ENCODE measurements around the gene KSR1. TPM values are rescaled to one million over a fixed set of nuclear protein-coding genes. Genes with fewer than 3 reads are reported as not detected.

The KSR1 gene
- total RNA-seq, 1 experiment from 2014 or later: 4.5 TPM

GRCh38 chr17:27622986-27623385, 166.7 kb downstream of the KSR1 start:
- no peaks in the 10 kb centered on the region for H3K36me3 Mint-ChIP-seq (ENCODE audit: insufficient read depth, unreplicated experiment)
- no peaks in the 10 kb centered on the region for H3K4me1 Mint-ChIP-seq (ENCODE audit: low read depth, unreplicated experiment)
- BruUV-seq (replicated peaks): no TSS peak
- DNase-seq: no peak
- H3K9me3 Mint-ChIP-seq (ENCODE audit: low read depth, unreplicated experiment): no peaks in the 10 kb centered on the region
- no peak for TF ChIP-seq CTCF (IDR thresholded peaks at IDR 0.05; ENCODE audit: unreplicated experiment)
- intact Hi-C loops (cut with micrococcal nuclease; ENCODE audit: unreplicated experiment): no loop called here
- no peaks in the 10 kb centered on the region for H3K27me3 Mint-ChIP-seq (ENCODE audit: unreplicated experiment)
- CTCF ChIA-PET: no interaction called here
- no peak overlapping the region for H3K4me3 Mint-ChIP-seq (ENCODE audit: low read depth, unreplicated experiment)
- no peak overlapping the region for H3K27ac Mint-ChIP-seq (ENCODE audit: unreplicated experiment)

- no TSS peak for BruUV-seq (replicated peaks)
- Mint-ChIP-seq H3K4me3 (ENCODE audit: low read depth, unreplicated experiment) (no peak overlapping the region), H3K27me3 (ENCODE audit: unreplicated experiment) (no peaks in the 10 kb centered on the region), H3K9me3 (ENCODE audit: low read depth, unreplicated experiment) (no peaks in the 10 kb centered on the region), H3K4me1 (ENCODE audit: low read depth, unreplicated experiment) (no peaks in the 10 kb centered on the region), H3K36me3 (ENCODE audit: insufficient read depth, unreplicated experiment) (no peaks in the 10 kb centered on the region), H3K27ac (ENCODE audit: unreplicated experiment) (no peak overlapping the region)
- intact Hi-C loops (cut with micrococcal nuclease; ENCODE audit: unreplicated experiment): no loop called here
- no peak for DNase-seq
- TF ChIP-seq CTCF (IDR thresholded peaks at IDR 0.05; ENCODE audit: unreplicated experiment): no peak
- CTCF ChIA-PET: no interaction called here
Measured at GRCh38 chr17:27623614-27624013, 167.4 kb downstream of the KSR1 start.

GRCh38 chr17:27624539-27624938, 168.3 kb downstream of the KSR1 start:
- intact Hi-C loops (cut with micrococcal nuclease; ENCODE audit: unreplicated experiment): no loop called here
- H3K36me3 Mint-ChIP-seq (ENCODE audit: insufficient read depth, unreplicated experiment): no peaks in the 10 kb centered on the region
- no peaks in the 10 kb centered on the region for H3K4me1 Mint-ChIP-seq (ENCODE audit: low read depth, unreplicated experiment)
- H3K27me3 Mint-ChIP-seq (ENCODE audit: unreplicated experiment): no peaks in the 10 kb centered on the region
- no peak overlapping the region for H3K27ac Mint-ChIP-seq (ENCODE audit: unreplicated experiment)
- no peak overlapping the region for H3K4me3 Mint-ChIP-seq (ENCODE audit: low read depth, unreplicated experiment)
- no TSS peak for BruUV-seq (replicated peaks)
- CTCF ChIA-PET: interaction anchor here (1.6 kb wide), 1 partner anchor 15 kb away, joined by 4 read pairs; no protein-coding TSS in a partner anchor
- H3K9me3 Mint-ChIP-seq (ENCODE audit: low read depth, unreplicated experiment): no peaks in the 10 kb centered on the region
- no peak for TF ChIP-seq CTCF (IDR thresholded peaks at IDR 0.05; ENCODE audit: unreplicated experiment)
- DNase-seq: no peak

- Mint-ChIP-seq H3K27me3 (ENCODE audit: unreplicated experiment) (no peaks in the 10 kb centered on the region), H3K9me3 (ENCODE audit: low read depth, unreplicated experiment) (no peaks in the 10 kb centered on the region), H3K36me3 (ENCODE audit: insufficient read depth, unreplicated experiment) (no peaks in the 10 kb centered on the region), H3K4me1 (ENCODE audit: low read depth, unreplicated experiment) (no peaks in the 10 kb centered on the region), H3K4me3 (ENCODE audit: low read depth, unreplicated experiment) (no peak overlapping the region), H3K27ac (ENCODE audit: unreplicated experiment) (no peak overlapping the region)
- no peak for DNase-seq
- CTCF ChIA-PET: interaction anchor here (1.6 kb wide), 1 partner anchor 16 kb away, joined by 4 read pairs; no protein-coding TSS in a partner anchor
- BruUV-seq (replicated peaks): no TSS peak
- intact Hi-C loops (cut with micrococcal nuclease; ENCODE audit: unreplicated experiment): no loop called here
- TF ChIP-seq CTCF (IDR thresholded peaks at IDR 0.05; ENCODE audit: unreplicated experiment): no peak
Measured at GRCh38 chr17:27625856-27626255, 169.6 kb downstream of the KSR1 start.
